OCI-LY1 (cell line): ENCODE measurements around the gene CRTAC1.

Experiments used
- H2AFZ ChIP-seq: fragments of 200-600 bp; sonication (generic), shearing (Covaris generic); 2 replicates; pipeline ENCODE4 v1.6.0; 2014; ENCODE audit warnings: antibody characterized with exemption, mild to moderate bottlenecking, low read length
- H3F3A ChIP-seq: fragments of 200-600 bp; sonication (generic), shearing (Covaris generic); 2 replicates; pipeline ENCODE4 v1.6.0; 2014; ENCODE audit warnings: mild to moderate bottlenecking, antibody characterized with exemption, low read length, moderate library complexity; ENCODE audit not compliant: insufficient read depth
- H3K27ac ChIP-seq: fragments of 200-600 bp; sonication (generic); 2 replicates; pipeline ENCODE4 v1.5.1; 2014; ENCODE audit warnings: low read length, mixed run types, mild to moderate bottlenecking, low read depth; ENCODE audit not compliant: poor library complexity, severe bottlenecking
- H3K27me3 ChIP-seq: fragments of 200-600 bp; sonication (generic); 2 replicates; pipeline ENCODE4 v1.6.0; 2014; ENCODE audit warnings: antibody characterized with exemption, mild to moderate bottlenecking, low read length, moderate library complexity; ENCODE audit not compliant: insufficient read depth
- H3K36me3 ChIP-seq: fragments of 200-600 bp; sonication (generic); 2 replicates; pipeline ENCODE4 v1.6.1; 2014; ENCODE audit warnings: mild to moderate bottlenecking, antibody characterized with exemption, low read length, moderate library complexity, mixed read lengths; ENCODE audit not compliant: insufficient read depth
- H3K4me1 ChIP-seq: fragments of 200-600 bp; sonication (generic); 2 replicates; pipeline ENCODE4 v1.5.1; 2014; ENCODE audit warnings: mild to moderate bottlenecking, low read length, moderate library complexity; ENCODE audit not compliant: insufficient read depth, severe bottlenecking
- H3K4me2 ChIP-seq: fragments of 200-600 bp; sonication (generic), shearing (Covaris generic); 2 replicates; pipeline ENCODE4 v1.6.1; 2014; ENCODE audit warnings: low read length
- H3K4me3 ChIP-seq: fragments of 200-600 bp; sonication (generic); 2 replicates; pipeline ENCODE4 v1.5.1; 2014; ENCODE audit warnings: low read length, low read depth, mild to moderate bottlenecking, mixed read lengths; ENCODE audit not compliant: poor library complexity, severe bottlenecking
- H3K79me2 ChIP-seq: fragments of 200-600 bp; shearing (Covaris generic); 2 replicates; pipeline ENCODE4 v1.6.1; 2016; ENCODE audit warnings: mixed run types, low read length, mixed read lengths; ENCODE audit not compliant: insufficient read depth
- H3K9ac ChIP-seq: fragments of 200-600 bp; sonication (generic), shearing (Covaris generic); 2 replicates; pipeline ENCODE4 v1.6.1; 2014; ENCODE audit warnings: mild to moderate bottlenecking, low read length, mixed read lengths
- H3K9me2 ChIP-seq: fragments of 200-600 bp; sonication (generic), shearing (Covaris generic); 2 replicates; pipeline ENCODE4 v1.6.1; 2014; ENCODE audit warnings: low read depth, mild to moderate bottlenecking, low read length, mixed read lengths
- H3K9me3 ChIP-seq: fragments of 200-600 bp; shearing (Covaris generic); 2 replicates; pipeline ENCODE4 v1.6.1; 2014; ENCODE audit warnings: low read length, mixed read lengths
- H4K20me1 ChIP-seq: fragments of 200-600 bp; sonication (generic), shearing (Covaris generic); 2 replicates; pipeline ENCODE4 v1.6.0; 2016; ENCODE audit warnings: mild to moderate bottlenecking, low read length; ENCODE audit not compliant: insufficient read depth
- EZH2 ChIP-seq: fragments of 200-600 bp; sonication (generic), shearing (Covaris generic); IDR thresholded peaks from 2 replicates; pipeline ENCODE4 v1.8.0; 2017; ENCODE audit warnings: borderline replicate concordance, mixed run types, mild to moderate bottlenecking, antibody characterized with exemption, low read length, moderate library complexity, mixed read lengths
- TF ChIP-seq, protein P1 (sequence below): fragments of 200-600 bp; sonication (generic), shearing (Covaris generic); IDR thresholded peaks from 2 replicates; pipeline ENCODE4 v1.5.1; 2017; ENCODE audit warnings: mild to moderate bottlenecking, antibody characterized with exemption, low read length, moderate library complexity, mixed read lengths

Gene CRTAC1

GRCh38 chr10:97886286-97886685 is 144.1 kb downstream of the CRTAC1 start:
- Histone ChIP-seq H3K27ac (no peak overlapping the region), H3K9ac (no peak overlapping the region), H3F3A (no peaks in the 10 kb centered on the region), H3K9me2 (no peaks in the 10 kb centered on the region), H3K79me2 (no peaks in the 10 kb centered on the region), H2AFZ (no peak overlapping the region), H3K4me1 (no peaks in the 10 kb centered on the region), H4K20me1 (no peaks in the 10 kb centered on the region), H3K4me2 (no peak overlapping the region), H3K4me3 (no peak overlapping the region), H3K36me3 (no peaks in the 10 kb centered on the region), H3K27me3 (no peaks in the 10 kb centered on the region), H3K9me3 (no peaks in the 10 kb centered on the region)
- TF ChIP-seq, protein P1, sequence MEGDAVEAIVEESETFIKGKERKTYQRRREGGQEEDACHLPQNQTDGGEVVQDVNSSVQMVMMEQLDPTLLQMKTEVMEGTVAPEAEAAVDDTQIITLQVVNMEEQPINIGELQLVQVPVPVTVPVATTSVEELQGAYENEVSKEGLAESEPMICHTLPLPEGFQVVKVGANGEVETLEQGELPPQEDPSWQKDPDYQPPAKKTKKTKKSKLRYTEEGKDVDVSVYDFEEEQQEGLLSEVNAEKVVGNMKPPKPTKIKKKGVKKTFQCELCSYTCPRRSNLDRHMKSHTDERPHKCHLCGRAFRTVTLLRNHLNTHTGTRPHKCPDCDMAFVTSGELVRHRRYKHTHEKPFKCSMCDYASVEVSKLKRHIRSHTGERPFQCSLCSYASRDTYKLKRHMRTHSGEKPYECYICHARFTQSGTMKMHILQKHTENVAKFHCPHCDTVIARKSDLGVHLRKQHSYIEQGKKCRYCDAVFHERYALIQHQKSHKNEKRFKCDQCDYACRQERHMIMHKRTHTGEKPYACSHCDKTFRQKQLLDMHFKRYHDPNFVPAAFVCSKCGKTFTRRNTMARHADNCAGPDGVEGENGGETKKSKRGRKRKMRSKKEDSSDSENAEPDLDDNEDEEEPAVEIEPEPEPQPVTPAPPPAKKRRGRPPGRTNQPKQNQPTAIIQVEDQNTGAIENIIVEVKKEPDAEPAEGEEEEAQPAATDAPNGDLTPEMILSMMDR: no peak
- no peak for TF ChIP-seq EZH2

- Histone ChIP-seq H3K9me3 (no peaks in the 10 kb centered on the region), H3K27ac (no peak overlapping the region), H3K9me2 (no peaks in the 10 kb centered on the region), H3K4me3 (no peak overlapping the region), H3K27me3 (no peaks in the 10 kb centered on the region), H4K20me1 (no peaks in the 10 kb centered on the region), H3F3A (no peaks in the 10 kb centered on the region), H2AFZ (no peak overlapping the region), H3K4me2 (no peak overlapping the region), H3K4me1 (no peaks in the 10 kb centered on the region), H3K36me3 (no peaks in the 10 kb centered on the region), H3K9ac (no peak overlapping the region), H3K79me2 (no peaks in the 10 kb centered on the region)
- TF ChIP-seq EZH2: no peak
- TF ChIP-seq, protein P1: no peak
Measured at GRCh38 chr10:97883092-97883485, 147.3 kb downstream of the CRTAC1 start.

GRCh38 chr10:97882142-97883091 is 148.0 kb downstream of the CRTAC1 start:
- H3K4me3 ChIP-seq: no peak overlapping the region
- no peak overlapping the region for H3K9ac ChIP-seq
- no peak overlapping the region for H2AFZ ChIP-seq
- no peaks in the 10 kb centered on the region for H3K4me1 ChIP-seq
- H3K9me2 ChIP-seq: no peaks in the 10 kb centered on the region
- TF ChIP-seq, protein P1: no peak
- no peak for TF ChIP-seq EZH2
- H3F3A ChIP-seq: no peaks in the 10 kb centered on the region
- no peaks in the 10 kb centered on the region for H3K79me2 ChIP-seq
- H4K20me1 ChIP-seq: no peaks in the 10 kb centered on the region
- H3K36me3 ChIP-seq: no peaks in the 10 kb centered on the region
- H3K4me2 ChIP-seq: no peak overlapping the region
- H3K27ac ChIP-seq: no peak overlapping the region
- H3K27me3 ChIP-seq: no peaks in the 10 kb centered on the region
- H3K9me3 ChIP-seq: no peaks in the 10 kb centered on the region
